ENCODE data around the gene MMP24. TPM values are rescaled to one million over a fixed set of nuclear protein-coding genes. Genes with fewer than 3 reads are reported as not detected.

The MMP24 gene
- total and polyA plus RNA-seq, 2 of the 13 experiments (the other 11 are each of a cell fraction or from before 2014, with no cell fraction given), result 0.29 to 0.35 TPM

DNA sequence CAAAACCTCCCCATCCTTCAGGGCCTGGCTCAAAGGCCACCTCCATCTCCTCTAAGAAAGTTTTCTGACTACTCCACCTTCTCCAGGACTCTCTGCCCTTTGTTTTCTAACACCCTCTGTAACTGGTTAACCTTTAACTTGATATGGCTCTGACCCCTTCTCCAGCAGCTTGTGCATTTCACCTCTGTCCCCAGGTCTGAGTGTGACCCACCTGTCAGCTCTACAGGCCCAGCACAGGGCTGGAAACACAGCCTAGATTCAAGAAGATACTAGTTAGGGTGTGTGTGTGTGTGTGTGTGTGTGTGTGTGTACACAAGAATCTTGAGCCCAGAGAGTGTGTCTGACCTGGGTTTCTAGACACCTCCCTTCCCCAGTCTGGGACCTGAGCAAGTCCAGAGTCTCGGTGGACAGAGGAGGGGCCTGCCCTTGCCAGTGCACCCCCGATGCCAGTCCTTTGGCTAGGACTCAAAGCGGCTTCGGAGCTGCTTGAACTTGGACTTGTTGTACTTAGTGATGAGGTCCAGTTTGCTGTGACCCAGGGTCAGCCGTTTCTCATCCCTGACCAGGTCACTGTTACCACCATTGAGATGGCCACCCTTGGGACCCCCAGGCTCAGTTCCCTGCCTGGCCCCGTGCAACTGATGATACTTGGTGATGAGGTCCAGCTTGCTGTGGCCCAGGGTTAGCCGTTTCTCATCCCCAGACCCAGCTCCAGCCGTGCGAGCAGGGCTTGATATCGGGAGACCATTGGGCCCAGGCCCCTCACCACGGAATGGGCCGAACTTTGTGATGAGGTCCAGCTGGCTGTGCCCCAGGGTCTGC lies 59.8 kb downstream of the MMP24 start (continued):
- TF ChIP-seq PBX2 (CRISPR knock-in tag; IDR thresholded peaks at IDR 0.05) (peak; percentile 55; the same call in 1 of the 2 replicates), MLLT10 (CRISPR knock-in tag; IDR thresholded peaks at IDR 0.05) (no peak), KMT2A (CRISPR knock-in tag; IDR thresholded peaks at IDR 0.05) (no peak), EHMT2 (IDR thresholded peaks at IDR 0.05; ENCODE audit: borderline replicate concordance, low read depth, low read length) (no peak), AHDC1 (CRISPR knock-in tag; IDR thresholded peaks at IDR 0.05; ENCODE audit: borderline replicate concordance) (0 out of 2 replicates have a peak, but pooled peaks have one; percentile 27), POLR2AphosphoS2 (IDR thresholded peaks at IDR 0.05; ENCODE audit: low read depth, low read length) (no peak), ZNF75D (CRISPR knock-in tag; IDR thresholded peaks at IDR 0.05; ENCODE audit: borderline replicate concordance) (no peak), ZNF30 (CRISPR knock-in tag; IDR thresholded peaks at IDR 0.05) (no peak), ZNF607 (CRISPR knock-in tag; IDR thresholded peaks at IDR 0.05; ENCODE audit: borderline replicate concordance) (peak; percentile 68; the same call in 1 of the 2 replicates), ZNF615 (CRISPR knock-in tag; IDR thresholded peaks at IDR 0.05; ENCODE audit: borderline replicate concordance) (no peak), ZNF331 (CRISPR knock-in tag; IDR thresholded peaks at IDR 0.05) (peak; percentile 39; the same call in 1 of the 2 replicates)
- TF ChIP-seq, protein P1, sequence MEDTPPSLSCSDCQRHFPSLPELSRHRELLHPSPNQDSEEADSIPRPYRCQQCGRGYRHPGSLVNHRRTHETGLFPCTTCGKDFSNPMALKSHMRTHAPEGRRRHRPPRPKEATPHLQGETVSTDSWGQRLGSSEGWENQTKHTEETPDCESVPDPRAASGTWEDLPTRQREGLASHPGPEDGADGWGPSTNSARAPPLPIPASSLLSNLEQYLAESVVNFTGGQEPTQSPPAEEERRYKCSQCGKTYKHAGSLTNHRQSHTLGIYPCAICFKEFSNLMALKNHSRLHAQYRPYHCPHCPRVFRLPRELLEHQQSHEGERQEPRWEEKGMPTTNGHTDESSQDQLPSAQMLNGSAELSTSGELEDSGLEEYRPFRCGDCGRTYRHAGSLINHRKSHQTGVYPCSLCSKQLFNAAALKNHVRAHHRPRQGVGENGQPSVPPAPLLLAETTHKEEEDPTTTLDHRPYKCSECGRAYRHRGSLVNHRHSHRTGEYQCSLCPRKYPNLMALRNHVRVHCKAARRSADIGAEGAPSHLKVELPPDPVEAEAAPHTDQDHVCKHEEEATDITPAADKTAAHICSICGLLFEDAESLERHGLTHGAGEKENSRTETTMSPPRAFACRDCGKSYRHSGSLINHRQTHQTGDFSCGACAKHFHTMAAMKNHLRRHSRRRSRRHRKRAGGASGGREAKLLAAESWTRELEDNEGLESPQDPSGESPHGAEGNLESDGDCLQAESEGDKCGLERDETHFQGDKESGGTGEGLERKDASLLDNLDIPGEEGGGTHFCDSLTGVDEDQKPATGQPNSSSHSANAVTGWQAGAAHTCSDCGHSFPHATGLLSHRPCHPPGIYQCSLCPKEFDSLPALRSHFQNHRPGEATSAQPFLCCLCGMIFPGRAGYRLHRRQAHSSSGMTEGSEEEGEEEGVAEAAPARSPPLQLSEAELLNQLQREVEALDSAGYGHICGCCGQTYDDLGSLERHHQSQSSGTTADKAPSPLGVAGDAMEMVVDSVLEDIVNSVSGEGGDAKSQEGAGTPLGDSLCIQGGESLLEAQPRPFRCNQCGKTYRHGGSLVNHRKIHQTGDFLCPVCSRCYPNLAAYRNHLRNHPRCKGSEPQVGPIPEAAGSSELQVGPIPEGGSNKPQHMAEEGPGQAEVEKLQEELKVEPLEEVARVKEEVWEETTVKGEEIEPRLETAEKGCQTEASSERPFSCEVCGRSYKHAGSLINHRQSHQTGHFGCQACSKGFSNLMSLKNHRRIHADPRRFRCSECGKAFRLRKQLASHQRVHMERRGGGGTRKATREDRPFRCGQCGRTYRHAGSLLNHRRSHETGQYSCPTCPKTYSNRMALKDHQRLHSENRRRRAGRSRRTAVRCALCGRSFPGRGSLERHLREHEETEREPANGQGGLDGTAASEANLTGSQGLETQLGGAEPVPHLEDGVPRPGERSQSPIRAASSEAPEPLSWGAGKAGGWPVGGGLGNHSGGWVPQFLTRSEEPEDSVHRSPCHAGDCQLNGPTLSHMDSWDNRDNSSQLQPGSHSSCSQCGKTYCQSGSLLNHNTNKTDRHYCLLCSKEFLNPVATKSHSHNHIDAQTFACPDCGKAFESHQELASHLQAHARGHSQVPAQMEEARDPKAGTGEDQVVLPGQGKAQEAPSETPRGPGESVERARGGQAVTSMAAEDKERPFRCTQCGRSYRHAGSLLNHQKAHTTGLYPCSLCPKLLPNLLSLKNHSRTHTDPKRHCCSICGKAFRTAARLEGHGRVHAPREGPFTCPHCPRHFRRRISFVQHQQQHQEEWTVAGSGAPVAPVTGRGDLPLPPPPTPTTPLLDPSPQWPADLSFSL (CRISPR knock-in tag; IDR thresholded peaks at IDR 0.05), result peak; percentile 70; the same call in 1 of the 2 replicates
- TF ChIP-seq, protein P2, sequence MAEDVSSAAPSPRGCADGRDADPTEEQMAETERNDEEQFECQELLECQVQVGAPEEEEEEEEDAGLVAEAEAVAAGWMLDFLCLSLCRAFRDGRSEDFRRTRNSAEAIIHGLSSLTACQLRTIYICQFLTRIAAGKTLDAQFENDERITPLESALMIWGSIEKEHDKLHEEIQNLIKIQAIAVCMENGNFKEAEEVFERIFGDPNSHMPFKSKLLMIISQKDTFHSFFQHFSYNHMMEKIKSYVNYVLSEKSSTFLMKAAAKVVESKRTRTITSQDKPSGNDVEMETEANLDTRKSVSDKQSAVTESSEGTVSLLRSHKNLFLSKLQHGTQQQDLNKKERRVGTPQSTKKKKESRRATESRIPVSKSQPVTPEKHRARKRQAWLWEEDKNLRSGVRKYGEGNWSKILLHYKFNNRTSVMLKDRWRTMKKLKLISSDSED (CRISPR knock-in tag; IDR thresholded peaks at IDR 0.05), result no peak

All from HepG2 (cell line).